ENCODE data around the gene CTSA. TPM values are rescaled to one million over a fixed set of nuclear protein-coding genes. Genes with fewer than 3 reads are reported as not detected.
A peak's percentile ranks its signal among the peaks of the same experiment; 100 is the strongest.

Gene CTSA
- total RNA-seq, 4 donors from 2014 or later: 44.8 to 70.2 (median 48.3) TPM

DNA sequence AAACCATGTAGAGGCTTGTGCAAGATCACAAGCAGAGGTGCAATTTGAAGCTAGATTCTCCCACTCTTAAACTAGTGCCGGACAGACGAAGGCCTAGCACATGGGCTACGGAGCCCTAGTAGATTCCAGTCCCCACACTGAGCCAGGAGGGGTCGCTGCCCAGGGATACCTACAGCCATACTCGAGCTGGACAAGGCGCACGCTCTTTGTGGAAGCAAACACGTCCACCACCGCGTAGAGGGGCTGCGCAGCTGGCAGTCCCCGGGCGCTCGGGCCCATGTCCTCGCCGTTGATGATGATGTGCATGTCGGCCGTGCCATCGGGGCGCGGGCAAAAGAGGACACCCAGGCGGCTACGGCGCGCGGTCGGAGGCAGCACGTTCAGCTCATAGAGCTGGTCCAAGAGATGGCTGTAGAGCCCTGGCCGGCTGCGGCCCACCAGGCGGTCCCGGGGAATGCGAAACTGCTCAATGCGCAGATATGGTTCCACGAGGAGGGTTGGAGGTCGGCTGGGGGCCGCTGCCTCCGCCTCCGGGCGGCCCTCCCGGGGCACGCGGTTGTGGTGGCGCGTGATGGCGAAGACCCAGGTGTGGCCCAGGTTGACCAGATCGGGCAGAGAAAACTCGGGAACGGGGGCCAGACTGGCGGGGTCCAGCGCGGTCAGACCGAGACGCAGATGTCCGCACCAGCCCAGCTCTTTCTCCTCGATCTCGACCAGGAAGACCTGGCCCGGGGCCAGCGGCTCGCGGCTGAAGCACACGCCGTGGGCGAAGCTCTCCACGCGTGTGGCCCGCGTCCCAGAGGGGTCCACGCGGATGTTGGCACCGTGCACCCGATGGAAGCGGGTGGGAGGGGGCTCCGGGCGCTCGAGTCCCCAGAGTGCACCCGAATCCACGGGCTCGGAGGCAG is 804 bp upstream of the CTSA start:
- no peaks in the 10 kb centered on the region for H3K27me3 ChIP-seq
- peaks cover 24 to 50% (median 34%) of the 10 kb centered on the region in 4 donors for H3K4me1 ChIP-seq
- TF ChIP-seq POLR2AphosphoS5 (IDR thresholded peaks at IDR 0.05) (peak; percentile 39 to 63), POLR2A (IDR thresholded peaks at IDR 0.05; ENCODE audit: low read depth) (peak; percentile 4), EP300 (IDR thresholded peaks at IDR 0.05) (no peak)
- TF ChIP-seq, protein P1, sequence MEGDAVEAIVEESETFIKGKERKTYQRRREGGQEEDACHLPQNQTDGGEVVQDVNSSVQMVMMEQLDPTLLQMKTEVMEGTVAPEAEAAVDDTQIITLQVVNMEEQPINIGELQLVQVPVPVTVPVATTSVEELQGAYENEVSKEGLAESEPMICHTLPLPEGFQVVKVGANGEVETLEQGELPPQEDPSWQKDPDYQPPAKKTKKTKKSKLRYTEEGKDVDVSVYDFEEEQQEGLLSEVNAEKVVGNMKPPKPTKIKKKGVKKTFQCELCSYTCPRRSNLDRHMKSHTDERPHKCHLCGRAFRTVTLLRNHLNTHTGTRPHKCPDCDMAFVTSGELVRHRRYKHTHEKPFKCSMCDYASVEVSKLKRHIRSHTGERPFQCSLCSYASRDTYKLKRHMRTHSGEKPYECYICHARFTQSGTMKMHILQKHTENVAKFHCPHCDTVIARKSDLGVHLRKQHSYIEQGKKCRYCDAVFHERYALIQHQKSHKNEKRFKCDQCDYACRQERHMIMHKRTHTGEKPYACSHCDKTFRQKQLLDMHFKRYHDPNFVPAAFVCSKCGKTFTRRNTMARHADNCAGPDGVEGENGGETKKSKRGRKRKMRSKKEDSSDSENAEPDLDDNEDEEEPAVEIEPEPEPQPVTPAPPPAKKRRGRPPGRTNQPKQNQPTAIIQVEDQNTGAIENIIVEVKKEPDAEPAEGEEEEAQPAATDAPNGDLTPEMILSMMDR (IDR thresholded peaks at IDR 0.05): peak; percentile 56 to 69 (median 67)
- peaks cover 0 to 57% (median 53%) of the 10 kb centered on the region in 4 donors for H3K36me3 ChIP-seq
- intact Hi-C loops (cut with DNase I): loop anchor here (2.0 to 5.0 kb wide), 2 partner anchors 44 to 82 kb away; partner anchors contain the start of genes PCIF1 and ZNF335
- peak overlapping the region; percentile 70 to 93 (median 88) for H3K4me3 ChIP-seq
- H3K9me3 ChIP-seq: no peaks in the 10 kb centered on the region
- peak; percentile 96 for DNase-seq (ENCODE audit: extremely low spot score)
- 0% methylated on average over 17 of the region's 79 CpGs for WGBS
- peak overlapping the region; percentile 84 to 94 (median 90) for H3K27ac ChIP-seq (replicated peaks in 1 of 4)

DNA sequence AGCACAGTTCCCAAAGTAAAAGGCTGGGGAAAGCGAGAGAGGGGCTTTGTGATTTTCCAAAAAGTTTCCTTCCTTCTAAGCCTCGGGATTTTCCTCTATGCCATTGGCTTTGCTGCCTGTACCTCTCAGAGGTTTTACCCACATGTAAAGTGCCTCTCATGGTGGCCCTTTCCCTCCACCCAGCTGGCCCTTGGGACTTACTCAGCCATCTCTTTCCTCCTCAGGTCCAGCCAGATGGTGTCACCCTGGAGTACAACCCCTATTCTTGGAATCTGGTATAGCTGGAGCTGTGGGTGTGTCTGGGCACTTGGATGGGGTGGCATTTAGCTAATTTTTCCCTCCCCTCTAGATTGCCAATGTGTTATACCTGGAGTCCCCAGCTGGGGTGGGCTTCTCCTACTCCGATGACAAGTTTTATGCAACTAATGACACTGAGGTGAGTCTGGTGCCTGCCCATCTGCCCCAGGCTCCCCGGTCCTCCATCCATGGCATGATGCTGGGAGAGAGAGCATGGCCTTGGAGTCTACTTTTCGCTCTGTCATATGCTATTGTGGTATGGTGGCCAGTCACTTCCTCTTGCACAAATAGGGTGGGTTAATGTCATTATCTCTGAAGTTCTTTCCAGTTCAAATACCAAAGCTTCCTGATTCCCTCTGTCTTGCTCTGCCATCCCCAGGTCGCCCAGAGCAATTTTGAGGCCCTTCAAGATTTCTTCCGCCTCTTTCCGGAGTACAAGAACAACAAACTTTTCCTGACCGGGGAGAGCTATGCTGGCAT is 1.1 kb downstream of the CTSA start:
- peaks cover 24 to 44% (median 34%) of the 10 kb centered on the region in 4 donors for H3K4me1 ChIP-seq
- DNase-seq (ENCODE audit: extremely low spot score): no peak
- H3K36me3 ChIP-seq: peaks cover 16 to 57% (median 56%) of the 10 kb centered on the region in 4 donors
- intact Hi-C loops (cut with DNase I): loop anchor here (5.0 kb wide), 1 partner anchor 80 kb away; the partner anchor contains the start of gene ZNF335
- H3K4me3 ChIP-seq: peak overlapping the region; percentile 70 to 93 (median 88)
- H3K9me3 ChIP-seq: no peaks in the 10 kb centered on the region
- TF ChIP-seq EP300 (IDR thresholded peaks at IDR 0.05) (no peak), POLR2AphosphoS5 (IDR thresholded peaks at IDR 0.05) (no peak), POLR2A (IDR thresholded peaks at IDR 0.05; ENCODE audit: low read depth) (no peak)
- TF ChIP-seq, protein P1 (IDR thresholded peaks at IDR 0.05): no peak
- peak overlapping the region in 3 of 4 donors; percentile 89 to 94 (median 90) for H3K27ac ChIP-seq (replicated peaks in 1 of 4)
- H3K27me3 ChIP-seq: no peaks in the 10 kb centered on the region
- 75% methylated on average over 9 of the region's 9 CpGs for WGBS

DNA sequence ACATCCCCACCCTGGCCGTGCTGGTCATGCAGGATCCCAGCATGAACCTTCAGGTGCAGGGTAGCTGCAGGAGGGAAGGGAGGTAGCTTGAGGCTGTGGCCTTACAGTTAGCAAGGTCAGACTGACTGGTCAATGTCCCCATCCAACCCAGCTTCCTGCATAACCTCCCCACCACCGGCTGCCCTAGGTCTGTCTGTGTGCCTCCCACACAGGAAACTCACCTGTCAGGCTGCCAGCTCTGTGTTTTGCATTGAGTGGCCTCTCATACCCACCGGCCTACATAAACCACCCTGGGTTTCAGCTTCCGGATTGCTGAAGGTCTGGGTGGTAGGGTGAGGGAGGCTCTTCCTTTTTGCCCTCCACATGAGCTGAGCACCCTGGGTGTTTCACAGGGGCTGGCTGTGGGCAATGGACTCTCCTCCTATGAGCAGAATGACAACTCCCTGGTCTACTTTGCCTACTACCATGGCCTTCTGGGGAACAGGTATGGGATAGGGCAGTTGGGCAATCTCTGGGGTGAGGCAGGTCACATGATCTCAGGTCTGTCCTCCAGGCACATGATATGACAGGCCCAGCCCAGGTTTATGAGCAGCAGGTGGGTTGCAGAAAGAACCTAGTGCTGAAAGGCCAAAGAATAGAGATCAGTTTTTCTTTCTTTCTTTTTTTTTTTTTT is 1.8 kb downstream of the CTSA start:
- H3K27me3 ChIP-seq: no peaks in the 10 kb centered on the region
- TF ChIP-seq POLR2A (IDR thresholded peaks at IDR 0.05; ENCODE audit: low read depth): no peak
- TF ChIP-seq EP300 (IDR thresholded peaks at IDR 0.05): no peak
- TF ChIP-seq, protein P1 (IDR thresholded peaks at IDR 0.05): no peak
- TF ChIP-seq POLR2AphosphoS5 (IDR thresholded peaks at IDR 0.05): no peak
- DNase-seq (ENCODE audit: extremely low spot score): no peak
- H3K36me3 ChIP-seq: peaks cover 17 to 62% (median 58%) of the 10 kb centered on the region in 4 donors
- no peaks in the 10 kb centered on the region for H3K9me3 ChIP-seq
- 69% methylated on average over 4 of the region's 4 CpGs for WGBS
- H3K27ac ChIP-seq (replicated peaks in 1 of 4): no peak overlapping the region
- no peak overlapping the region for H3K4me3 ChIP-seq
- peaks cover 24 to 42% (median 34%) of the 10 kb centered on the region in 4 donors for H3K4me1 ChIP-seq
- intact Hi-C loops (cut with DNase I): loop anchor here (5.0 kb wide), 1 partner anchor 79 kb away; the partner anchor contains the start of gene ZNF335

DNA sequence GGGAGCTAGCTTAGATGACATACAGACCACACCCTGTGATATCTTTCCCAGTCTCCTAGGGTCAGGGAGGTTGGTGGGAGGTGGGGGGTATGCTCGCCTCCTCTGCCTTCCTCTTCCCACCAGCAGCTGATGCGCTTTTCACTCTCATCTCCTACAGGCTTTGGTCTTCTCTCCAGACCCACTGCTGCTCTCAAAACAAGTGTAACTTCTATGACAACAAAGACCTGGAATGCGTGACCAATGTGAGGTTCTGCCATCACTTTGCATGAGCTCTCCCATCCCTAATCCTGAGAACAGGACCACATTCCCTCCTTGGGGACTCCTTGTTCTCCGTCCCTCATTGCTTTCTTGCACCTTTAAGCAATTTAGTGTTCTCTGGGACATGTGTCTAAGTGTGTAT is 2.7 kb downstream of the CTSA start:
- no peak for DNase-seq (ENCODE audit: extremely low spot score)
- WGBS: 90% methylated on average over 4 of the region's 4 CpGs

More for the DNA sequence above, 2.7 kb downstream of the CTSA start:
- intact Hi-C loops (cut with DNase I): loop anchor here (5.0 kb wide), 1 partner anchor 78 kb away; the partner anchor contains the start of gene ZNF335
- no peak overlapping the region for H3K27ac ChIP-seq (replicated peaks in 1 of 4)
- H3K4me3 ChIP-seq: no peak overlapping the region
- peaks cover 23 to 38% (median 31%) of the 10 kb centered on the region in 4 donors for H3K4me1 ChIP-seq
- H3K9me3 ChIP-seq: no peaks in the 10 kb centered on the region
- H3K27me3 ChIP-seq: no peaks in the 10 kb centered on the region
- H3K36me3 ChIP-seq: peaks cover 23 to 66% (median 64%) of the 10 kb centered on the region in 4 donors
- TF ChIP-seq, protein P1 (IDR thresholded peaks at IDR 0.05): no peak
- TF ChIP-seq POLR2AphosphoS5 (IDR thresholded peaks at IDR 0.05) (no peak), POLR2A (IDR thresholded peaks at IDR 0.05; ENCODE audit: low read depth) (no peak)
